Measurements from ENCODE around the gene PTMS.

The PTMS gene

GRCh38 chr12:6786416-6787094 is 20.4 kb downstream of the PTMS start:
- no peak overlapping the region for H3K4me3 ChIP-seq (ENCODE audit: low read depth, low read length)
- no peaks in the 10 kb centered on the region for H3K9me3 ChIP-seq (ENCODE audit: control insufficient read depth, low read length)
- peak overlapping the region; percentile 98 for H3K27ac ChIP-seq

GRCh38 chr12:6787309-6787708 is 21.1 kb downstream of the PTMS start:
- no peak overlapping the region for H3K4me2 ChIP-seq (ENCODE audit: low read length)
- peaks cover 41% of the 10 kb centered on the region for H3K4me1 ChIP-seq
- no peak overlapping the region for H3K9ac ChIP-seq
- H3K36me3 ChIP-seq (ENCODE audit: control insufficient read depth, insufficient read depth, low read length), result no peaks in the 10 kb centered on the region
- H3K9me3 ChIP-seq (ENCODE audit: control insufficient read depth, low read length), result no peaks in the 10 kb centered on the region
- H2AFZ ChIP-seq, result peak overlapping the region; percentile 73
- no peaks in the 10 kb centered on the region for H3K27me3 ChIP-seq (ENCODE audit: control insufficient read depth, insufficient read depth, low read length)
- TF ChIP-seq CTCF (IDR thresholded peaks at IDR 0.05), result no peak
- H3K79me2 ChIP-seq, result peaks cover 19% of the 10 kb centered on the region
- H3K4me3 ChIP-seq (ENCODE audit: low read depth, low read length), result no peak overlapping the region
- H3K27ac ChIP-seq, result peak overlapping the region; percentile 98

More at GRCh38 chr12:6786416-6787094, 20.4 kb downstream of the PTMS start:
- peaks cover 41% of the 10 kb centered on the region for H3K4me1 ChIP-seq
- no peaks in the 10 kb centered on the region for H3K36me3 ChIP-seq (ENCODE audit: control insufficient read depth, insufficient read depth, low read length)
- H3K27me3 ChIP-seq (ENCODE audit: control insufficient read depth, insufficient read depth, low read length), result no peaks in the 10 kb centered on the region
- peak overlapping the region; percentile 13 for H3K4me2 ChIP-seq (ENCODE audit: low read length)
- H3K79me2 ChIP-seq, result peaks cover 15% of the 10 kb centered on the region
- H2AFZ ChIP-seq, result peak overlapping the region; percentile 73
- TF ChIP-seq CTCF (IDR thresholded peaks at IDR 0.05), result no peak
- no peak overlapping the region for H3K9ac ChIP-seq

GRCh38 chr12:6788972-6789924 is 23.1 kb downstream of the PTMS start, which contains the start of gene CD4:
TSS of gene CD4 (plus strand) at chr12:6789528. CDS start at chr12:6800139, 10,611 bp downstream.
- H3K4me1 ChIP-seq, result peaks cover 41% of the 10 kb centered on the region

GRCh38 chr12:6790496-6791150 is 24.5 kb downstream of the PTMS start:
- peaks cover 31% of the 10 kb centered on the region for H3K4me1 ChIP-seq
- peaks cover 23% of the 10 kb centered on the region for H3K79me2 ChIP-seq
- no peaks in the 10 kb centered on the region for H3K27me3 ChIP-seq (ENCODE audit: control insufficient read depth, insufficient read depth, low read length)
- H3K9me3 ChIP-seq (ENCODE audit: control insufficient read depth, low read length), result no peaks in the 10 kb centered on the region
- H3K9ac ChIP-seq, result peak overlapping the region; percentile 31
- no peak overlapping the region for H3K4me3 ChIP-seq (ENCODE audit: low read depth, low read length)
- no peaks in the 10 kb centered on the region for H3K36me3 ChIP-seq (ENCODE audit: control insufficient read depth, insufficient read depth, low read length)
- TF ChIP-seq CTCF (IDR thresholded peaks at IDR 0.05), result no peak
- no peak overlapping the region for H3K4me2 ChIP-seq (ENCODE audit: low read length)
- H2AFZ ChIP-seq, result peak overlapping the region; percentile 55
- peak overlapping the region; percentile 98 for H3K27ac ChIP-seq

More at GRCh38 chr12:6788972-6789924, 23.1 kb downstream of the PTMS start, which contains the start of gene CD4:
- H3K36me3 ChIP-seq (ENCODE audit: control insufficient read depth, insufficient read depth, low read length), result no peaks in the 10 kb centered on the region
- peak within 1 kb of the TSS; percentile 98 for H3K27ac ChIP-seq
- no peaks in the 10 kb centered on the region for H3K27me3 ChIP-seq (ENCODE audit: control insufficient read depth, insufficient read depth, low read length)
- H3K9me3 ChIP-seq (ENCODE audit: control insufficient read depth, low read length), result no peaks in the 10 kb centered on the region
- peaks cover 23% of the 10 kb centered on the region for H3K79me2 ChIP-seq
- H3K9ac ChIP-seq, result peak within 1 kb of the TSS; percentile 31
- H2AFZ ChIP-seq, result peak within 1 kb of the TSS; percentile 85
- peak within 1 kb of the TSS; percentile 21 for H3K4me3 ChIP-seq (ENCODE audit: low read depth, low read length)
- peak within 1 kb of the TSS; percentile 17 for H3K4me2 ChIP-seq (ENCODE audit: low read length)
- TF ChIP-seq CTCF (IDR thresholded peaks at IDR 0.05), result peak; percentile 3

All from parathyroid adenoma (tissue), 2 donors.